Cardiac fibroblast (primary cell): ENCODE results near the gene ANKRD33B.

Experiments used
- DNase-seq, 2 donors: peaks; one replicate each; pipeline versions ENCODE4 v3.0.0 to v3.0.0-alpha.2; 2010; ENCODE audit warnings: low read depth in 2 of 2
- H3K4me3 ChIP-seq, 2 donors: replicated peaks in 1 of 2; 1 replicate in 1 of 2; 2 replicates in 1 of 2; pipeline ENCODE4 v1.5.1; 2011; ENCODE audit warnings: low read depth in 2 of 2, low read length in 2 of 2, mild to moderate bottlenecking in 2 of 2, moderate library complexity in 1 of 2
- CTCF ChIP-seq: IDR thresholded peaks from one replicate; pipeline ENCODE4 v1.5.1; 2011; ENCODE audit warnings: low read depth, mild to moderate bottlenecking, low read length, inconsistent platforms

The ANKRD33B gene

GRCh38 chr5:10595672-10596309 is 31.9 kb downstream of the ANKRD33B start:
- DNase-seq, result peak; percentile 89
- H3K4me3 ChIP-seq, result peak overlapping the region in 1 of 2 donors; percentile 16
- TF ChIP-seq CTCF, result no peak

GRCh38 chr5:10596310-10596703 is 32.4 kb downstream of the ANKRD33B start:
- no peak for TF ChIP-seq CTCF
- DNase-seq, result no peak
- H3K4me3 ChIP-seq, result no peak overlapping the region

GRCh38 chr5:10596886-10597451 is 33.1 kb downstream of the ANKRD33B start:
- TF ChIP-seq CTCF, result no peak
- H3K4me3 ChIP-seq, result no peak overlapping the region
- no peak for DNase-seq

GRCh38 chr5:10599113-10599512 is 35.2 kb downstream of the ANKRD33B start:
- no peak for DNase-seq
- no peak overlapping the region for H3K4me3 ChIP-seq
- no peak for TF ChIP-seq CTCF

GRCh38 chr5:10599862-10600284 is 36.0 kb downstream of the ANKRD33B start:
- no peak overlapping the region for H3K4me3 ChIP-seq
- no peak for TF ChIP-seq CTCF
- DNase-seq, result peak; percentile 39 to 76

GRCh38 chr5:10600626-10601245 is 36.9 kb downstream of the ANKRD33B start:
- no peak for DNase-seq
- no peak overlapping the region for H3K4me3 ChIP-seq

More at GRCh38 chr5:10600626-10601245, 36.9 kb downstream of the ANKRD33B start:
- no peak for TF ChIP-seq CTCF
